ENCODE measurements around the gene MDGA2. TPM values are rescaled to one million over a fixed set of nuclear protein-coding genes. Genes with fewer than 3 reads are reported as not detected.

The MDGA2 gene
- total RNA-seq, 1 donor from 2014 or later: 1.3 TPM

- no peak for DNase-seq (ENCODE audit: extremely low spot score, unreplicated experiment)
- TF ChIP-seq, protein P1, sequence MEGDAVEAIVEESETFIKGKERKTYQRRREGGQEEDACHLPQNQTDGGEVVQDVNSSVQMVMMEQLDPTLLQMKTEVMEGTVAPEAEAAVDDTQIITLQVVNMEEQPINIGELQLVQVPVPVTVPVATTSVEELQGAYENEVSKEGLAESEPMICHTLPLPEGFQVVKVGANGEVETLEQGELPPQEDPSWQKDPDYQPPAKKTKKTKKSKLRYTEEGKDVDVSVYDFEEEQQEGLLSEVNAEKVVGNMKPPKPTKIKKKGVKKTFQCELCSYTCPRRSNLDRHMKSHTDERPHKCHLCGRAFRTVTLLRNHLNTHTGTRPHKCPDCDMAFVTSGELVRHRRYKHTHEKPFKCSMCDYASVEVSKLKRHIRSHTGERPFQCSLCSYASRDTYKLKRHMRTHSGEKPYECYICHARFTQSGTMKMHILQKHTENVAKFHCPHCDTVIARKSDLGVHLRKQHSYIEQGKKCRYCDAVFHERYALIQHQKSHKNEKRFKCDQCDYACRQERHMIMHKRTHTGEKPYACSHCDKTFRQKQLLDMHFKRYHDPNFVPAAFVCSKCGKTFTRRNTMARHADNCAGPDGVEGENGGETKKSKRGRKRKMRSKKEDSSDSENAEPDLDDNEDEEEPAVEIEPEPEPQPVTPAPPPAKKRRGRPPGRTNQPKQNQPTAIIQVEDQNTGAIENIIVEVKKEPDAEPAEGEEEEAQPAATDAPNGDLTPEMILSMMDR (conservative IDR thresholded peaks at IDR 0.05): no peak
- Mint-ChIP-seq H3K4me3 (no peak overlapping the region), H3K27me3 (no peaks in the 10 kb centered on the region), H3K36me3 (no peaks in the 10 kb centered on the region), H3K4me1 (ENCODE audit: unreplicated experiment) (no peaks in the 10 kb centered on the region), H3K27ac (no peak overlapping the region), H3K9me3 (peaks cover 4% of the 10 kb centered on the region)
Measured at GRCh38 chr14:47590767-47591495, 84.5 kb downstream of the MDGA2 start.

DNA sequence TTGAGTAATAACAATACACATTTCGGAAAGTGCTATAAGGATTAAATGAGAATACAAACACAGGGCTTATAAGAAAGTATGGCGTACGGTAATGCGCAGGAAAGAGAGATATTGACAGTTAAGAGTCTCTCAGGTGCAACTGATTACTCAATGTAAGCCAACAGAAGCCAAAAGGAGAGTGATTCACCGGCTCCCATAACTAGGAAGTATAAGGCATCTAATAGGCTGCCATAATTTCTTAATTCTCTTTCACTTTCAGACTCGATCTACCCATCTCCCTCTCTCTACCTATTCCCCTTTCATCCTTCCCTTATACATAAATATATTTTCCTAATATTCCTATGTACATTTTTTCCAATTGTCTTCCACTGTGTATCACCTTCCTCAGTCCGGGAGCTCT lies 90.0 kb downstream of the MDGA2 start:
- Mint-ChIP-seq H3K4me1 (ENCODE audit: unreplicated experiment) (no peaks in the 10 kb centered on the region), H3K9me3 (no peaks in the 10 kb centered on the region), H3K27me3 (no peaks in the 10 kb centered on the region), H3K27ac (no peak overlapping the region), H3K36me3 (no peaks in the 10 kb centered on the region), H3K4me3 (no peak overlapping the region)
- no peak for DNase-seq (ENCODE audit: extremely low spot score, unreplicated experiment)
- TF ChIP-seq, protein P1 (conservative IDR thresholded peaks at IDR 0.05): no peak

- TF ChIP-seq, protein P1 (conservative IDR thresholded peaks at IDR 0.05): no peak
- H3K36me3 Mint-ChIP-seq: no peaks in the 10 kb centered on the region
- DNase-seq (ENCODE audit: extremely low spot score, unreplicated experiment): no peak
- H3K4me3 Mint-ChIP-seq: no peak overlapping the region
- H3K9me3 Mint-ChIP-seq: no peaks in the 10 kb centered on the region
- H3K27ac Mint-ChIP-seq: no peak overlapping the region
- no peaks in the 10 kb centered on the region for H3K4me1 Mint-ChIP-seq (ENCODE audit: unreplicated experiment)
- no peaks in the 10 kb centered on the region for H3K27me3 Mint-ChIP-seq
Measured at GRCh38 chr14:47567273-47567672, 108.1 kb downstream of the MDGA2 start.

DNA sequence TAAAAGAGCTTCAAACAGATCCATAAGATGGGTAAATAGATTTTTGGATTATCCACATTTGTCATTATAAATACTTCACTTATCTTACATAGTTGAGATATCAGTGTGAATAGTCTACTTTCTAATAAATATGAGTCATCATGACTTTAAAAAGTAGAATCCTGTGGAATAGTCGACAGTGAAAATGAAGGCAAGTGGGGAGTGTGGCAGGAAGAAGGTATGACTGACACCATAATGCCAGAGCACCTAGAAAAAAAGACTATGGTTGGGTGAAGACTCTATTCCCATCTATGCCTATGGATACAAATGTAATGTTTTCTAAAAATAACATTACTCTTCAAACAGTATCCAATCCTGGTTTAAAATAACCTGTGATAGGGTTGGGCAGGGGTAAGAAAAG lies 117.5 kb downstream of the MDGA2 start:
- no peak for DNase-seq (ENCODE audit: extremely low spot score, unreplicated experiment)
- H3K9me3 Mint-ChIP-seq: no peaks in the 10 kb centered on the region
- no peaks in the 10 kb centered on the region for H3K27me3 Mint-ChIP-seq
- no peak overlapping the region for H3K4me3 Mint-ChIP-seq
- no peaks in the 10 kb centered on the region for H3K4me1 Mint-ChIP-seq (ENCODE audit: unreplicated experiment)
- H3K36me3 Mint-ChIP-seq: no peaks in the 10 kb centered on the region
- H3K27ac Mint-ChIP-seq: no peak overlapping the region
- TF ChIP-seq, protein P1 (conservative IDR thresholded peaks at IDR 0.05): no peak

- H3K4me3 Mint-ChIP-seq: no peak overlapping the region
- no peaks in the 10 kb centered on the region for H3K4me1 Mint-ChIP-seq (ENCODE audit: unreplicated experiment)
- no peaks in the 10 kb centered on the region for H3K27me3 Mint-ChIP-seq
- no peak overlapping the region for H3K27ac Mint-ChIP-seq
- DNase-seq (ENCODE audit: extremely low spot score, unreplicated experiment): no peak
- TF ChIP-seq, protein P1 (conservative IDR thresholded peaks at IDR 0.05): no peak
- H3K36me3 Mint-ChIP-seq: no peaks in the 10 kb centered on the region
- H3K9me3 Mint-ChIP-seq: no peaks in the 10 kb centered on the region
Measured at GRCh38 chr14:47555333-47555732, 120.1 kb downstream of the MDGA2 start.
